GM13977 (cell line): Measurements from ENCODE around the gene CC2D2B.
"Not testable (repeated sequence)": the region's sequence is repeated elsewhere in the genome, so short reads cannot be mapped to it uniquely, and the experiment has no call there.

ENCODE experiments used
- DNase-seq: peaks from one replicate; pipeline ENCODE4 v3.0.0; 2012; ENCODE audit warnings: low spot score
- CTCF ChIP-seq: IDR thresholded peaks from 2 replicates; pipeline ENCODE4 v1.5.1; 2012; ENCODE audit warnings: mild to moderate bottlenecking, control low read depth; ENCODE audit not compliant: insufficient read depth; ENCODE audit errors: extremely low read depth, missing control alignments
- in situ Hi-C: fragments of 300-500 bp; cut with MboI; formaldehyde crosslinking; loops from one replicate; pipeline ENCODE4 v1.12.0; 2022; ENCODE audit warnings: low sequenced_read_pairs, low pct_unique_long_range_greater_than_20kb, mixed read lengths, inconsistent platforms; ENCODE audit not compliant: unreplicated experiment

The CC2D2B gene

GRCh38 chr10:95906677-95907455 is 909 bp upstream of the CC2D2B start:
- TF ChIP-seq CTCF: peak; percentile 39
- in situ Hi-C loops: no loop called here
- DNase-seq: peak; percentile 58

- DNase-seq: no peak
- in situ Hi-C loops: no loop called here
- no peak for TF ChIP-seq CTCF
Observed at GRCh38 chr10:95908450-95908849, 675 bp downstream of the CC2D2B start.

- no peak for DNase-seq
- in situ Hi-C loops: no loop called here
- TF ChIP-seq CTCF: no peak
Observed at GRCh38 chr10:95909561-95909960, 1.8 kb downstream of the CC2D2B start.

GRCh38 chr10:95916039-95916438 is 8.3 kb downstream of the CC2D2B start:
- in situ Hi-C loops, DNase-seq: not testable (repeated sequence)

GRCh38 chr10:95920798-95921426 is 13.1 kb downstream of the CC2D2B start:
- no peak for TF ChIP-seq CTCF
- DNase-seq: no peak
- in situ Hi-C loops: no loop called here

- in situ Hi-C loops: no loop called here
- no peak for DNase-seq
Observed at GRCh38 chr10:95925033-95925432, 17.3 kb downstream of the CC2D2B start.

More at GRCh38 chr10:95925033-95925432, 17.3 kb downstream of the CC2D2B start:
- no peak for TF ChIP-seq CTCF
